ENCODE results near the gene MLN. TPM values are rescaled to one million over a fixed set of nuclear protein-coding genes. Genes with fewer than 3 reads are reported as not detected.
A peak's percentile ranks its signal among the peaks of the same experiment; 100 is the strongest.

The MLN gene
- total RNA-seq, 1 experiment from 2014 or later = not detected

DNA sequence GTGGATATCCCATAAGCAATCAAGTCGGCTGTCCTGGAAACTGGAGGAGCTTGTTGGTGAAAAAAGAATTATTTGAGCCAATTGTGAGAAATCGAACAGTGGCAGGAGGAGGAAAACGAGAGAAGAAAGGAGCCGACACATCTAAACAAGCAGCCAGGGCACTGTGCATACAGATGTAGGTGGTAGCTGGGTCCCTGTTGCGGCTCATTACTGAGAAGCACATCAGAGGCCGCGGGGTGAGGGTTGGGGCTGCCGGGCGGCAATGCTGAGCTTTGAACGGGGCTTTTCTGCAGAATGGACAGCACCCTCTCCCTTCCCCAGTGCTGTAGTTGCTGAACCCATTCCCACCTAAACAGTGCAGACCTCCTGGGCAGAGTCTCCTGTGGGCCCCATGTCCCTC is 10.8 kb downstream of the MLN start:
- H3K27ac Mint-ChIP-seq (ENCODE audit: low read depth, unreplicated experiment) = no peak overlapping the region
- H3K4me3 Mint-ChIP-seq (ENCODE audit: unreplicated experiment) = no peak overlapping the region
- ChIA-PET CTCF (interaction anchor here (0.7 to 1.0 kb wide), 4 partner anchors 9 to 371 kb away, joined by 3 read pairs; no protein-coding TSS in a partner anchor), POLR2A (interaction anchor here (1.0 kb wide), 1 partner anchor 12 kb away, joined by 3 read pairs; no protein-coding TSS in a partner anchor)
- intact Hi-C loops (cut with micrococcal nuclease) = no loop called here
- H3K36me3 Mint-ChIP-seq (ENCODE audit: insufficient read depth, unreplicated experiment) = no peaks in the 10 kb centered on the region
- H3K9me3 Mint-ChIP-seq (ENCODE audit: unreplicated experiment) = no peaks in the 10 kb centered on the region
- no TSS peak for BruUV-seq (replicated peaks)
- DNase-seq (ENCODE audit: unreplicated experiment) = no peak
- no peak for TF ChIP-seq CTCF (IDR thresholded peaks at IDR 0.05; ENCODE audit: unreplicated experiment)
- peaks cover 20% of the 10 kb centered on the region for H3K27me3 Mint-ChIP-seq (ENCODE audit: insufficient read depth, unreplicated experiment)
- peaks cover 9% of the 10 kb centered on the region for H3K4me1 Mint-ChIP-seq (ENCODE audit: insufficient read depth, unreplicated experiment)

DNA sequence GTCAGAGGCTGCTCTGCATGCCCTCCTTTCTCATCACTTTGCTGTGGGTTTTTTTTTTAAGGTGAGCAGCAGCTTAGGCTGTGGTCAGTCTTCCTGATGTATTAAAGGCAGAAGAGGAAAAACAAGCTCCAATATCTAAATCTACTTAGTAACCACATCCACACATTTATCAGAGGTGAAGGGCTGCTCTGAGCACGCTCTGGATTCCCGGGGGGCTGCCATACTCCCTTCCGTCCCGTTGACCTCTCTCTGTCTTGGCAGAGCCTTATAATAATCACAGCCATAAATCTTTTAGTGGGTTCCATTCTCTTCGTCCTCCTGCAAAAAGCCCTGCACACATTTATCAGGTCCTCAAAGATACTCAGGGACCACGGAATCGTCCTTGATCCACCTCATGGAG is 12.2 kb downstream of the MLN start:
- POLR2A ChIA-PET = interaction anchor here (0.9 kb wide), 1 partner anchor 48 kb away, joined by 4 read pairs; no protein-coding TSS in a partner anchor
- no peak for DNase-seq (ENCODE audit: unreplicated experiment)
- Mint-ChIP-seq H3K4me1 (ENCODE audit: insufficient read depth, unreplicated experiment) (peaks cover 14% of the 10 kb centered on the region), H3K36me3 (ENCODE audit: insufficient read depth, unreplicated experiment) (peaks cover 4% of the 10 kb centered on the region), H3K9me3 (ENCODE audit: unreplicated experiment) (no peaks in the 10 kb centered on the region), H3K4me3 (ENCODE audit: unreplicated experiment) (no peak overlapping the region), H3K27me3 (ENCODE audit: insufficient read depth, unreplicated experiment) (peaks cover 20% of the 10 kb centered on the region), H3K27ac (ENCODE audit: low read depth, unreplicated experiment) (no peak overlapping the region)
- CTCF ChIA-PET = interaction anchor here (0.7 to 1.1 kb wide), 4 partner anchors 11 to 534 kb away, joined by 3 to 5 read pairs (median 3); no protein-coding TSS in a partner anchor
- BruUV-seq (replicated peaks) = no TSS peak
- TF ChIP-seq CTCF (IDR thresholded peaks at IDR 0.05; ENCODE audit: unreplicated experiment) = no peak
- intact Hi-C loops (cut with micrococcal nuclease) = no loop called here

- TF ChIP-seq CTCF (IDR thresholded peaks at IDR 0.05; ENCODE audit: unreplicated experiment) = no peak
- DNase-seq (ENCODE audit: unreplicated experiment) = no peak
- intact Hi-C loops (cut with micrococcal nuclease) = no loop called here
- peaks cover 21% of the 10 kb centered on the region for H3K4me1 Mint-ChIP-seq (ENCODE audit: insufficient read depth, unreplicated experiment)
- no peak overlapping the region for H3K27ac Mint-ChIP-seq (ENCODE audit: low read depth, unreplicated experiment)
- no peaks in the 10 kb centered on the region for H3K9me3 Mint-ChIP-seq (ENCODE audit: unreplicated experiment)
- peaks cover 5% of the 10 kb centered on the region for H3K36me3 Mint-ChIP-seq (ENCODE audit: insufficient read depth, unreplicated experiment)
- no peak overlapping the region for H3K4me3 Mint-ChIP-seq (ENCODE audit: unreplicated experiment)
- POLR2A ChIA-PET = interaction anchor here (0.9 kb wide), 1 partner anchor 49 kb away, joined by 4 read pairs; no protein-coding TSS in a partner anchor
- CTCF ChIA-PET = interaction anchor here (1.1 kb wide), 1 partner anchor 24 kb away, joined by 3 read pairs; no protein-coding TSS in a partner anchor
- peaks cover 20% of the 10 kb centered on the region for H3K27me3 Mint-ChIP-seq (ENCODE audit: insufficient read depth, unreplicated experiment)
- BruUV-seq (replicated peaks) = no TSS peak
Observed at GRCh38 chr6:33790910-33791309, 12.9 kb downstream of the MLN start.

GRCh38 chr6:33790379-33790778 is 13.4 kb downstream of the MLN start:
- Mint-ChIP-seq H3K27me3 (ENCODE audit: insufficient read depth, unreplicated experiment) (peaks cover 20% of the 10 kb centered on the region), H3K4me3 (ENCODE audit: unreplicated experiment) (peak overlapping the region; percentile 23), H3K27ac (ENCODE audit: low read depth, unreplicated experiment) (no peak overlapping the region), H3K4me1 (ENCODE audit: insufficient read depth, unreplicated experiment) (peaks cover 21% of the 10 kb centered on the region), H3K9me3 (ENCODE audit: unreplicated experiment) (no peaks in the 10 kb centered on the region), H3K36me3 (ENCODE audit: insufficient read depth, unreplicated experiment) (peaks cover 10% of the 10 kb centered on the region)
- TF ChIP-seq CTCF (IDR thresholded peaks at IDR 0.05; ENCODE audit: unreplicated experiment) = no peak
- POLR2A ChIA-PET = no interaction called here
- CTCF ChIA-PET = interaction anchor here (1.1 kb wide), 1 partner anchor 24 kb away, joined by 3 read pairs; no protein-coding TSS in a partner anchor
- DNase-seq (ENCODE audit: unreplicated experiment) = no peak
- no TSS peak for BruUV-seq (replicated peaks)
- intact Hi-C loops (cut with micrococcal nuclease) = no loop called here
